Nephron progenitor cell (in vitro differentiated cells): ENCODE results near the gene CENPU.

Experiments used
- DNase-seq: peaks from one replicate; pipeline ENCODE4 v3.0.0; 2021
- H3K27ac Mint-ChIP-seq: 2 replicates; pipeline ENCODE4 v1.8.0; 2021; ENCODE audit warnings: mild to moderate bottlenecking, moderate library complexity, mixed read lengths
- H3K27me3 Mint-ChIP-seq: 2 replicates; pipeline ENCODE4 v1.8.0; 2021; ENCODE audit warnings: mild to moderate bottlenecking, low read depth, mixed read lengths; ENCODE audit not compliant: poor library complexity
- H3K36me3 Mint-ChIP-seq: 2 replicates; pipeline ENCODE4 v1.8.0; 2021; ENCODE audit warnings: low read depth, mixed read lengths
- H3K4me1 Mint-ChIP-seq: 2 replicates; pipeline ENCODE4 v1.8.0; 2021; ENCODE audit warnings: mixed read lengths
- H3K4me3 Mint-ChIP-seq: 2 replicates; pipeline ENCODE4 v1.8.0; 2021; ENCODE audit warnings: mild to moderate bottlenecking, moderate library complexity, mixed read lengths
- H3K9me3 Mint-ChIP-seq: 2 replicates; pipeline ENCODE4 v1.8.0; 2021; ENCODE audit warnings: mild to moderate bottlenecking, moderate library complexity, mixed read lengths
- CTCF ChIP-seq: fragments of 200-600 bp; sonication (generic); IDR thresholded peaks from 2 replicates; pipeline ENCODE4 v1.5.0; 2021; ENCODE audit warnings: antibody characterized with exemption

Gene CENPU

GRCh38 chr4:184715526-184715925, 18.4 kb downstream of the CENPU start:
- no peak overlapping the region for H3K4me3 Mint-ChIP-seq

GRCh38 chr4:184713887-184714286, 20.0 kb downstream of the CENPU start:
- Mint-ChIP-seq H3K4me3 (no peak overlapping the region), H3K9me3 (no peaks in the 10 kb centered on the region), H3K36me3 (peaks cover 69% of the 10 kb centered on the region), H3K4me1 (peaks cover 20% of the 10 kb centered on the region), H3K27me3 (peaks cover 3% of the 10 kb centered on the region), H3K27ac (peak overlapping the region; percentile 14)
- TF ChIP-seq CTCF: no peak
- no peak for DNase-seq

More at GRCh38 chr4:184715526-184715925, 18.4 kb downstream of the CENPU start:
- Mint-ChIP-seq H3K27me3 (peaks cover 4% of the 10 kb centered on the region), H3K4me1 (peaks cover 31% of the 10 kb centered on the region), H3K36me3 (peaks cover 64% of the 10 kb centered on the region), H3K27ac (no peak overlapping the region), H3K9me3 (peaks cover 6% of the 10 kb centered on the region)
- no peak for TF ChIP-seq CTCF
- DNase-seq: no peak

GRCh38 chr4:184712322-184712721, 21.6 kb downstream of the CENPU start:
- DNase-seq: no peak
- Mint-ChIP-seq H3K36me3 (peaks cover 75% of the 10 kb centered on the region), H3K27me3 (no peaks in the 10 kb centered on the region)

GRCh38 chr4:184706453-184706852, 27.4 kb downstream of the CENPU start:
- no peak overlapping the region for H3K27ac Mint-ChIP-seq
- peaks cover 83% of the 10 kb centered on the region for H3K36me3 Mint-ChIP-seq
- H3K4me3 Mint-ChIP-seq: no peak overlapping the region
- no peaks in the 10 kb centered on the region for H3K4me1 Mint-ChIP-seq
- H3K27me3 Mint-ChIP-seq: no peaks in the 10 kb centered on the region
- DNase-seq: no peak
- no peaks in the 10 kb centered on the region for H3K9me3 Mint-ChIP-seq
- no peak for TF ChIP-seq CTCF

More at GRCh38 chr4:184712322-184712721, 21.6 kb downstream of the CENPU start:
- H3K27ac Mint-ChIP-seq: no peak overlapping the region
- H3K4me1 Mint-ChIP-seq: peaks cover 14% of the 10 kb centered on the region
- no peaks in the 10 kb centered on the region for H3K9me3 Mint-ChIP-seq
- no peak overlapping the region for H3K4me3 Mint-ChIP-seq
- TF ChIP-seq CTCF: no peak

- no peak for TF ChIP-seq CTCF
- H3K9me3 Mint-ChIP-seq: no peaks in the 10 kb centered on the region
- peaks cover 84% of the 10 kb centered on the region for H3K36me3 Mint-ChIP-seq
- no peaks in the 10 kb centered on the region for H3K27me3 Mint-ChIP-seq
- H3K27ac Mint-ChIP-seq: no peak overlapping the region
- H3K4me1 Mint-ChIP-seq: no peaks in the 10 kb centered on the region
- no peak for DNase-seq
- H3K4me3 Mint-ChIP-seq: no peak overlapping the region
Measured at GRCh38 chr4:184705692-184706091, 28.2 kb downstream of the CENPU start.

- H3K36me3 Mint-ChIP-seq: peaks cover 68% of the 10 kb centered on the region
- H3K4me1 Mint-ChIP-seq: no peaks in the 10 kb centered on the region
- H3K9me3 Mint-ChIP-seq: no peaks in the 10 kb centered on the region
- no peak overlapping the region for H3K4me3 Mint-ChIP-seq
- no peak for DNase-seq
- no peaks in the 10 kb centered on the region for H3K27me3 Mint-ChIP-seq
- no peak for TF ChIP-seq CTCF
- H3K27ac Mint-ChIP-seq: no peak overlapping the region
Measured at GRCh38 chr4:184702114-184702513, 31.8 kb downstream of the CENPU start.
